ENCODE data around the gene HIVEP2. TPM values are rescaled to one million over a fixed set of nuclear protein-coding genes. Genes with fewer than 3 reads are reported as not detected.

The HIVEP2 gene
- total and polyA plus RNA-seq, 2 donors (not counting 3 experiments of a cell fraction or from before 2014, with no cell fraction given): 1.3 to 4.7 TPM

- intact Hi-C loops (cut with micrococcal nuclease) (no loop called here), dilution Hi-C loops (cut with MboI; ENCODE audit: extremely low pct_ligation_motif_present, low sequenced_read_pairs) (no loop called here)
- H3K9me3 ChIP-seq (replicated peaks; ENCODE audit: control insufficient read depth, insufficient read depth, low read length): no peaks in the 10 kb centered on the region
- no peaks in the 10 kb centered on the region for H3K4me1 ChIP-seq (ENCODE audit: control insufficient read depth, extremely low read depth, insufficient read depth, low read length)
- no peak overlapping the region for H3K4me2 ChIP-seq (ENCODE audit: insufficient read depth, low read length)
- CTCF ChIA-PET: no interaction called here
- H3K9me1 ChIP-seq (replicated peaks; ENCODE audit: control insufficient read depth, extremely low read depth, insufficient read depth, low read length): no peaks in the 10 kb centered on the region
- H2AFZ ChIP-seq (ENCODE audit: low read depth, low read length): no peak overlapping the region
- no peaks in the 10 kb centered on the region for H3K36me3 ChIP-seq (ENCODE audit: control insufficient read depth in 2 of 2, extremely low read depth in 1 of 2, insufficient read depth in 2 of 2, low read length in 2 of 2)
- H3K27me3 ChIP-seq (ENCODE audit: control insufficient read depth in 2 of 2, insufficient read depth in 2 of 2, low read length in 2 of 2): peaks cover 0 to 7% of the 10 kb centered on the region in 2 experiments
- BruUV-seq (replicated peaks): no TSS peak
- no peak overlapping the region for H3K4me3 ChIP-seq (replicated peaks in 1 of 3; ENCODE audit: insufficient read depth in 1 of 3, low read depth in 1 of 3, low read length in 3 of 3)
- no peak overlapping the region for H3K9ac ChIP-seq (replicated peaks; ENCODE audit: extremely low read depth, insufficient read depth, low read length)
- TF ChIP-seq MYC (IDR thresholded peaks at IDR 0.05; ENCODE audit: low read depth, low read length): no peak
- FAIRE-seq (no peak), DNase-seq (ENCODE audit: low read depth, low spot score) (no peak)
- POLR2A ChIA-PET: no interaction called here
- no peak overlapping the region for H3K27ac ChIP-seq (ENCODE audit: insufficient read depth, low read depth, low read length)
- H3K79me2 ChIP-seq (ENCODE audit: control insufficient read depth, insufficient read depth, low read length): no peaks in the 10 kb centered on the region
- no peaks in the 10 kb centered on the region for H4K20me1 ChIP-seq (replicated peaks; ENCODE audit: control insufficient read depth, extremely low read depth, insufficient read depth, low read length)
These were observed 223.6 kb downstream of the HIVEP2 start for GRCh38 chr6:142721215-142721920.

- intact Hi-C loops (cut with micrococcal nuclease): no loop called here
- Histone ChIP-seq H3K9me1 (replicated peaks; ENCODE audit: control insufficient read depth, extremely low read depth, insufficient read depth, low read length) (no peaks in the 10 kb centered on the region), H3K79me2 (ENCODE audit: control insufficient read depth, insufficient read depth, low read length) (no peaks in the 10 kb centered on the region), H3K4me3 (replicated peaks in 1 of 3; ENCODE audit: insufficient read depth in 1 of 3, low read depth in 1 of 3, low read length in 3 of 3) (no peak overlapping the region), H4K20me1 (replicated peaks; ENCODE audit: control insufficient read depth, extremely low read depth, insufficient read depth, low read length) (no peaks in the 10 kb centered on the region), H3K27me3 (ENCODE audit: control insufficient read depth in 2 of 2, insufficient read depth in 2 of 2, low read length in 2 of 2) (peaks cover 2 to 3% of the 10 kb centered on the region in 2 experiments), H3K27ac (ENCODE audit: insufficient read depth, low read depth, low read length) (no peak overlapping the region), H3K9ac (replicated peaks; ENCODE audit: extremely low read depth, insufficient read depth, low read length) (no peak overlapping the region), H3K4me1 (ENCODE audit: control insufficient read depth, extremely low read depth, insufficient read depth, low read length) (no peaks in the 10 kb centered on the region), H3K4me2 (ENCODE audit: insufficient read depth, low read length) (no peak overlapping the region), H2AFZ (ENCODE audit: low read depth, low read length) (no peak overlapping the region), H3K36me3 (ENCODE audit: control insufficient read depth in 2 of 2, extremely low read depth in 1 of 2, insufficient read depth in 2 of 2, low read length in 2 of 2) (no peaks in the 10 kb centered on the region), H3K9me3 (replicated peaks; ENCODE audit: control insufficient read depth, insufficient read depth, low read length) (no peaks in the 10 kb centered on the region)
- TF ChIP-seq, protein P1, sequence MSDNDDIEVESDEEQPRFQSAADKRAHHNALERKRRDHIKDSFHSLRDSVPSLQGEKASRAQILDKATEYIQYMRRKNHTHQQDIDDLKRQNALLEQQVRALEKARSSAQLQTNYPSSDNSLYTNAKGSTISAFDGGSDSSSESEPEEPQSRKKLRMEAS (IDR thresholded peaks at IDR 0.05; ENCODE audit: insufficient read depth, insufficient read length): no peak
- TF ChIP-seq CTCF (IDR thresholded peaks at IDR 0.05; ENCODE audit: extremely low read depth in 1 of 2, insufficient read depth in 1 of 2, low read depth in 1 of 2, low read length in 2 of 2) (no peak), MYC (IDR thresholded peaks at IDR 0.05; ENCODE audit: low read depth, low read length) (no peak), FOS (IDR thresholded peaks at IDR 0.05; ENCODE audit: borderline replicate concordance, insufficient read depth, low read length) (no peak), EZH2 (IDR thresholded peaks at IDR 0.05; ENCODE audit: borderline replicate concordance, low read depth, low read length, severe bottlenecking) (no peak), JUN (IDR thresholded peaks at IDR 0.05; ENCODE audit: borderline replicate concordance, insufficient read depth, insufficient read length, low read depth) (no peak), POLR2AphosphoS5 (IDR thresholded peaks at IDR 0.05; ENCODE audit: insufficient read depth, low read depth, low read length) (no peak), POLR2A (IDR thresholded peaks at IDR 0.05; ENCODE audit: low read depth, low read length) (no peak), GATA2 (IDR thresholded peaks at IDR 0.05; ENCODE audit: insufficient read depth, insufficient read length, low read depth, low read length) (no peak)
- no peak for FAIRE-seq
- DNase-seq (ENCODE audit: low read depth, low spot score): no peak
- no TSS peak for BruUV-seq (replicated peaks)
- dilution Hi-C loops (cut with MboI; ENCODE audit: extremely low pct_ligation_motif_present, low sequenced_read_pairs): no loop called here
- CTCF ChIA-PET: interaction anchor here (0.5 kb wide), 1 partner anchor 226 kb away, joined by 3 read pairs; the partner anchor contains the start of gene HIVEP2
- POLR2A ChIA-PET: no interaction called here
These were observed 226.2 kb downstream of the HIVEP2 start for GRCh38 chr6:142718667-142719191.
